Stimulated activated CD4-positive, alpha-beta T cell treated with anti-CD3 and anti-CD28 coated beads, Interleukin-4, amount 100 ng/mL, for 4 hours (primary cell): ENCODE results near the gene CAMTA1.
A peak's percentile ranks its signal among the peaks of the same experiment; 100 is the strongest.
"Not testable (repeated sequence)": the region's sequence is repeated elsewhere in the genome, so short reads cannot be mapped to it uniquely, and the experiment has no call there.

Experiments used
- DNase-seq, 2 experiments: peaks; one replicate each; pipeline ENCODE4 v3.0.0-alpha.2; 2020

The CAMTA1 gene

GRCh38 chr1:7784492-7785071 is 999.3 kb downstream of the CAMTA1 start:
- DNase-seq: no peak

- DNase-seq: no peak
These were observed 999.9 kb downstream of the CAMTA1 start for GRCh38 chr1:7785108-7785507.

GRCh38 chr1:7786795-7787194 is 1001.5 kb downstream of the CAMTA1 start:
- no peak for DNase-seq

- no peak for DNase-seq
These were observed 1004.6 kb downstream of the CAMTA1 start for GRCh38 chr1:7789828-7790227.

- not testable (repeated sequence) for DNase-seq
These were observed 1005.8 kb downstream of the CAMTA1 start for GRCh38 chr1:7791027-7791426.

- DNase-seq: no peak
These were observed 1010.2 kb downstream of the CAMTA1 start for GRCh38 chr1:7795406-7795805.

GRCh38 chr1:7805460-7805859 is 1020.2 kb downstream of the CAMTA1 start:
- no peak for DNase-seq

GRCh38 chr1:7808253-7808844 is 1023.1 kb downstream of the CAMTA1 start:
- DNase-seq: no peak

- DNase-seq: no peak
These were observed 1024.5 kb downstream of the CAMTA1 start for GRCh38 chr1:7809742-7810141.

- DNase-seq: peak in 1 of 2 experiments; percentile 13
These were observed 1025.1 kb downstream of the CAMTA1 start for GRCh38 chr1:7810395-7810794.

- DNase-seq: no peak
These were observed 1026.2 kb downstream of the CAMTA1 start for GRCh38 chr1:7811476-7811875.

GRCh38 chr1:7813677-7814373 is 1028.6 kb downstream of the CAMTA1 start:
- no peak for DNase-seq
